HepG2 (cell line): ENCODE results near the gene PPP2R5D. TPM values are rescaled to one million over a fixed set of nuclear protein-coding genes. Genes with fewer than 3 reads are reported as not detected.

Experiments
- ATAC-seq: fragments of 200-7000 bp; cut with Tn5 transposase; 3 replicates; pipeline ENCODE4 v1.9.1; 2020; ENCODE audit warnings: mild to moderate bottlenecking, moderate library complexity
- BruUV-seq: library from RNA; stranded (reverse); fragments of 400-500 nt; replicated peaks from 2 replicates; lab custom pipeline; 2021; lab: Mats Ljungman, UMichigan
- CTCF ChIA-PET: fragments of 300-600 bp; formaldehyde crosslinking; extraction: SDS; loops from one replicate; lab custom pipeline; 2021; ENCODE audit warnings: low total read pairs, inconsistent platforms, low intra/inter-chr PET ratio; lab: Yijun Ruan, JAX
- POLR2A ChIA-PET: fragments of 350-600 bp; sonication (Branson Sonifier 250); formaldehyde crosslinking; loops from one replicate; lab custom pipeline; 2020; ENCODE audit warnings: antibody characterized with exemption, inconsistent platforms; lab: Yijun Ruan, JAX
- DNase-seq: peaks from one replicate; pipeline ENCODE4 v3.0.0-alpha.2; 2015; ENCODE audit warnings: low spot score
- FAIRE-seq: peaks from 3 replicates; lab custom pipeline; 2011; peaks lifted over from hg19 to GRCh38; lab: Jason Lieb, UNC
- H2AFZ ChIP-seq: one replicate; pipeline ENCODE4 v1.6.1; 2011; ENCODE audit warnings: low read length, inconsistent platforms
- H3K27ac ChIP-seq: fragments of 300-600 bp; 3 replicates; pipeline ENCODE4 v1.8.0; 2011; ENCODE audit warnings: mixed run types, mild to moderate bottlenecking, mixed read lengths, low read length, inconsistent platforms; ENCODE audit not compliant: insufficient read depth; ENCODE audit errors: extremely low read length
- H3K27me3 ChIP-seq, 2 experiments: fragments of 200-600 bp in 1 of 2; 2 replicates in 1 of 2; 3 replicates in 1 of 2; pipeline versions ENCODE4 v1.6.0 to v1.8.0; 2011; ENCODE audit warnings: low read length in 2 of 2, mild to moderate bottlenecking in 2 of 2, moderate library complexity in 2 of 2, inconsistent platforms in 1 of 2; ENCODE audit not compliant: insufficient read depth in 2 of 2, control insufficient read depth in 1 of 2
- H3K36me3 ChIP-seq, 2 experiments: fragments of 200-600 bp in 1 of 2; replicated peaks in 1 of 2; 2 replicates in 1 of 2; 3 replicates in 1 of 2; pipeline versions ENCODE4 v1.5.1 to v1.8.0; 2011; ENCODE audit warnings: low read length in 2 of 2, inconsistent platforms in 1 of 2; ENCODE audit not compliant: insufficient read depth in 2 of 2, control insufficient read depth in 1 of 2
- H3K4me1 ChIP-seq: 2 replicates; pipeline ENCODE4 v1.5.1; 2012; ENCODE audit warnings: low read length, inconsistent platforms; ENCODE audit not compliant: insufficient read depth
- H3K4me2 ChIP-seq: 2 replicates; pipeline ENCODE4 v1.6.0; 2011; ENCODE audit warnings: low read depth, low read length, inconsistent platforms
- H3K4me3 ChIP-seq, 3 experiments: fragments of 200-600 bp in 1 of 3; sonication (generic), shearing (Covaris generic) in 1 of 3; replicated peaks in 1 of 3; 2 replicates each; pipeline ENCODE4 v1.5.1; 2011 to 2016; ENCODE audit warnings: low read length in 3 of 3, inconsistent platforms in 2 of 3, low read depth in 2 of 3, mild to moderate bottlenecking in 2 of 3, control low read depth in 1 of 3, mixed read lengths in 1 of 3; ENCODE audit not compliant: insufficient read depth in 1 of 3
- H3K79me2 ChIP-seq: one replicate; pipeline ENCODE4 v1.6.1; 2011; ENCODE audit warnings: low read length, inconsistent platforms; ENCODE audit not compliant: insufficient read depth
- H3K9ac ChIP-seq: 2 replicates; pipeline ENCODE4 v1.6.0; 2011; ENCODE audit warnings: mild to moderate bottlenecking, low read depth, low read length, inconsistent platforms; ENCODE audit not compliant: insufficient read depth
- H3K9me3 ChIP-seq: 2 replicates; pipeline ENCODE4 v1.5.1; 2012; ENCODE audit warnings: mild to moderate bottlenecking, low read length
- H4K20me1 ChIP-seq: 2 replicates; pipeline ENCODE4 v1.6.0; 2011; ENCODE audit warnings: inconsistent platforms, mild to moderate bottlenecking, low read length, moderate library complexity; ENCODE audit not compliant: insufficient read depth
- HNF1A ChIP-seq, 2 experiments: sonication (generic) in 1 of 2; formaldehyde crosslinking in 1 of 2; IDR thresholded peaks; 2 replicates each; pipeline versions ENCODE4 v1.4.0 to v1.6.1; 2016 to 2020; ENCODE audit warnings: borderline replicate concordance in 1 of 2, low read depth in 1 of 2, mild to moderate bottlenecking in 1 of 2, missing genetic modification reagents in 1 of 2
- KIAA2018 ChIP-seq: sonication (generic); formaldehyde crosslinking; IDR thresholded peaks from 2 replicates; pipeline ENCODE4 v1.5.0; 2020; ENCODE audit warnings: mild to moderate bottlenecking, missing genetic modification reagents, borderline replicate concordance
- MYC ChIP-seq: sonication (generic); formaldehyde crosslinking; IDR thresholded peaks from 2 replicates; pipeline ENCODE4 v1.9.0; 2021; ENCODE audit warnings: missing genetic modification reagents, borderline replicate concordance
- TFDP1 ChIP-seq: IDR thresholded peaks from 2 replicates; pipeline ENCODE4 v1.6.1; 2016; ENCODE audit warnings: missing compliant biosample characterization, missing genetic modification reagents, borderline replicate concordance
- ZNF253 ChIP-seq: sonication (generic); formaldehyde crosslinking; IDR thresholded peaks from 2 replicates; pipeline ENCODE4 v1.8.0; 2022; ENCODE audit warnings: mild to moderate bottlenecking, missing genetic modification reagents, borderline replicate concordance
- ZNF775 ChIP-seq: sonication (generic); formaldehyde crosslinking; IDR thresholded peaks from 2 replicates; pipeline ENCODE4 v1.4.0; 2020; ENCODE audit warnings: missing genetic modification reagents, mild to moderate bottlenecking, moderate library complexity, borderline replicate concordance
- in situ Hi-C: cut with HindIII; loops from 2 replicates; pipeline ENCODE4 v1.10.0; 2017; ENCODE audit warnings: low pct_unique_long_range_greater_than_20kb; ENCODE audit not compliant: extremely low pct_ligation_motif_present
- intact Hi-C: fragments of 100-400 bp; cut with micrococcal nuclease; formaldehyde crosslinking; loops from one replicate; pipeline ENCODE4 v1.10.0; 2022; ENCODE audit not compliant: unreplicated experiment
- polyA plus RNA-seq, 8 experiments: library from polyadenylated mRNA; depleted of rRNA in 3 of 8; stranded (reverse) in 7 of 8; unstranded in 1 of 8; fragments of >200 nt; fragmentation: Illumina TruSeq in 4 of 8; extraction: Trizol in 4 of 8; gene quantifications; 2 replicates each; pipeline versions ENCODE4 v1.2.1 to v1.2.3, GENCODE V29; 2011 to 2016; ENCODE audit warnings: low read depth in 4 of 8, missing spikeins in 1 of 8, mixed read lengths in 1 of 8; ENCODE audit not compliant: insufficient read depth in 1 of 8
- total RNA-seq, 5 experiments: library from RNA; depleted of rRNA; stranded (reverse); fragments of >200 nt; fragmentation: Illumina TruSeq; extraction: Trizol; gene quantifications; 2 replicates each; pipeline ENCODE4 v1.2.3, GENCODE V29; 2016; ENCODE audit warnings: low read depth in 1 of 5

The PPP2R5D gene
- total and polyA plus RNA-seq, 2 of the 13 experiments (the other 11 are each of a cell fraction or from before 2014, with no cell fraction given), result 53.7 to 60.4 TPM

- TF ChIP-seq KIAA2018 (CRISPR knock-in tag) (no peak), ZNF775 (no peak), ZNF253 (CRISPR knock-in tag) (no peak)
These were observed 9.1 kb downstream of the PPP2R5D start (continued) for GRCh38 chr6:42993445-42993844.

- Histone ChIP-seq H3K4me3 (no peak overlapping the region), H3K4me1 (no peaks in the 10 kb centered on the region), H4K20me1 (no peaks in the 10 kb centered on the region), H3K36me3 (peaks cover 8 to 17% of the 10 kb centered on the region in 2 experiments; a peak in 4 of 5 replicates), H3K9me3 (no peaks in the 10 kb centered on the region), H2AFZ (no peak overlapping the region), H3K9ac (no peak overlapping the region), H3K27ac (no peak overlapping the region), H3K79me2 (peaks cover 2% of the 10 kb centered on the region), H3K27me3 (no peaks in the 10 kb centered on the region), H3K4me2 (no peak overlapping the region)
- CTCF ChIA-PET, result interaction anchor here (1.2 kb wide), 1 partner anchor 147 kb away, joined by 4 read pairs; no protein-coding TSS in a partner anchor
- in situ Hi-C loops (no loop called here), intact Hi-C loops (no loop called here)
- POLR2A ChIA-PET, result interaction anchor here (0.5 to 3.1 kb wide), 7 partner anchors 12 to 186 kb away, joined by 3 to 23 read pairs (median 5); partner anchors contain the start of genes CUL7, CUL9, KLHDC3 and MEA1
- no TSS peak for BruUV-seq
- ATAC-seq (no peak; the same call in 1 of the 3 replicates), FAIRE-seq (peak; percentile 44), DNase-seq (no peak)
- no peak for TF ChIP-seq MYC
- TF ChIP-seq TFDP1 (CRISPR knock-in tag), result no peak
- TF ChIP-seq HNF1A (IDR thresholded peaks at IDR 0.05; ENCODE audit: low read depth), result 0 out of 2 replicates have a peak, but pooled peaks have one; percentile 18
- TF ChIP-seq HNF1A (CRISPR knock-in tag; IDR thresholded peaks at IDR 0.05; ENCODE audit: borderline replicate concordance), result no peak
These were observed 12.1 kb downstream of the PPP2R5D start for GRCh38 chr6:42996513-42996912.
